ENCODE results near the gene H2BK1.

Gene H2BK1

DNA sequence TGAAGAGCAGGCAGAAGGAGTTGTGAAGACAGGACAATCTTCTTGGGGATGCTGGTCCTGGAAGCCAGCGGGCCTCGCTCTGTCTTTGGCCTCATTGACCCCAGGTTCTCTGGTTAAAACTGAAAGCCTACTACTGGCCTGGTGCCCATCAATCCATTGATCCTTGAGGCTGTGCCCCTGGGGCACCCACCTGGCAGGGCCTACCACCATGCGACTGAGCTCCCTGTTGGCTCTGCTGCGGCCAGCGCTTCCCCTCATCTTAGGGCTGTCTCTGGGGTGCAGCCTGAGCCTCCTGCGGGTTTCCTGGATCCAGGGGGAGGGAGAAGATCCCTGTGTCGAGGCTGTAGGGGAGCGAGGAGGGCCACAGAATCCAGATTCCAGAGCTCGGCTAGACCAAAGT, 23.5 kb upstream of the H2BK1 start:
- Histone ChIP-seq H3K4me3 (ENCODE audit: control insufficient read depth in 1 of 7, extremely low read depth in 1 of 7, insufficient read depth in 4 of 7, low read depth in 2 of 7, low read length in 6 of 7) (peak overlapping the region in 6 of 7 experiments; percentile 92 to 98 (median 96)), H3K9me3 (ENCODE audit: control extremely low read depth in 1 of 5, control insufficient read depth in 4 of 5, insufficient read depth in 2 of 5, low read depth in 1 of 5, low read length in 4 of 5) (no peaks in the 10 kb centered on the region), H3K36me3 (ENCODE audit: control insufficient read depth in 4 of 4, insufficient read depth in 4 of 4, low read length in 3 of 4) (peaks cover 6 to 45% (median 36%) of the 10 kb centered on the region in 4 experiments), H3K27me3 (replicated peaks in 2 of 5; ENCODE audit: control insufficient read depth in 4 of 5, insufficient read depth in 5 of 5, low read length in 4 of 5) (no peaks in the 10 kb centered on the region), H3K27ac (ENCODE audit: insufficient read depth in 1 of 2, low read depth in 1 of 2, low read length in 2 of 2, poor library complexity in 1 of 2, severe bottlenecking in 2 of 2) (peak overlapping the region; percentile 98), H3K4me1 (ENCODE audit: control extremely low read depth in 1 of 4, control insufficient read depth in 4 of 4, insufficient read depth in 4 of 4, low read length in 3 of 4) (peaks cover 8 to 30% (median 25%) of the 10 kb centered on the region in 4 experiments)
- no peak for DNase-seq
- ChIA-PET CTCF (interaction anchor here (1.0 to 5.8 kb wide), 2 partner anchors 12 kb away, joined by 3 to 72 read pairs; partner anchors contain the start of gene SMARCD3), POLR2A (interaction anchor here (1.9 to 3.4 kb wide), 2 partner anchors 10 to 26 kb away, joined by 6 to 15 read pairs; no protein-coding TSS in a partner anchor)
- 57% methylated on average over 8 of the region's 9 CpGs for WGBS (ENCODE audit: insufficient coverage)

- peaks cover 6 to 38% (median 32%) of the 10 kb centered on the region in 4 experiments for H3K36me3 ChIP-seq (ENCODE audit: control insufficient read depth in 4 of 4, insufficient read depth in 4 of 4, low read length in 3 of 4)
- peak overlapping the region; percentile 98 for H3K27ac ChIP-seq (ENCODE audit: insufficient read depth in 1 of 2, low read depth in 1 of 2, low read length in 2 of 2, poor library complexity in 1 of 2, severe bottlenecking in 2 of 2)
- WGBS (ENCODE audit: insufficient coverage), result under 1% methylated on average over 36 of the region's 36 CpGs
- peaks cover 8 to 31% (median 27%) of the 10 kb centered on the region in 4 experiments for H3K4me1 ChIP-seq (ENCODE audit: control extremely low read depth in 1 of 4, control insufficient read depth in 4 of 4, insufficient read depth in 4 of 4, low read length in 3 of 4)
- H3K4me3 ChIP-seq (ENCODE audit: control insufficient read depth in 1 of 7, extremely low read depth in 1 of 7, insufficient read depth in 4 of 7, low read depth in 2 of 7, low read length in 6 of 7), result peak overlapping the region; percentile 92 to 98 (median 97)
- DNase-seq, result peak; percentile 93 to 97 (median 96)
- POLR2A ChIA-PET, result interaction anchor here (1.0 to 3.4 kb wide), 4 partner anchors 11 to 42 kb away, joined by 3 to 15 read pairs (median 5); no protein-coding TSS in a partner anchor
- no peaks in the 10 kb centered on the region for H3K27me3 ChIP-seq (replicated peaks in 2 of 5; ENCODE audit: control insufficient read depth in 4 of 5, insufficient read depth in 5 of 5, low read length in 4 of 5)
- CTCF ChIA-PET, result interaction anchor here (0.8 to 5.8 kb wide), 3 partner anchors 12 to 25 kb away, joined by 3 to 72 read pairs (median 5); partner anchors contain the start of gene SMARCD3
- H3K9me3 ChIP-seq (ENCODE audit: control extremely low read depth in 1 of 5, control insufficient read depth in 4 of 5, insufficient read depth in 2 of 5, low read depth in 1 of 5, low read length in 4 of 5), result no peaks in the 10 kb centered on the region
Observed at GRCh38 chr7:151232917-151233701, 22.8 kb upstream of the H2BK1 start.

- no peaks in the 10 kb centered on the region for H3K9me3 ChIP-seq (ENCODE audit: control extremely low read depth in 1 of 5, control insufficient read depth in 4 of 5, insufficient read depth in 2 of 5, low read depth in 1 of 5, low read length in 4 of 5)
- DNase-seq, result peak; percentile 90 to 95 (median 94)
- ChIA-PET POLR2A (interaction anchor here (1.0 to 3.4 kb wide), 4 partner anchors 11 to 43 kb away, joined by 3 to 15 read pairs (median 5); no protein-coding TSS in a partner anchor), CTCF (interaction anchor here (0.8 to 5.8 kb wide), 3 partner anchors 13 to 24 kb away, joined by 3 to 72 read pairs (median 5); partner anchors contain the start of gene SMARCD3)
- H3K4me3 ChIP-seq (ENCODE audit: control insufficient read depth in 1 of 7, extremely low read depth in 1 of 7, insufficient read depth in 4 of 7, low read depth in 2 of 7, low read length in 6 of 7), result peak within 1 kb of the TSS; percentile 92 to 98 (median 97)
- H3K27me3 ChIP-seq (replicated peaks in 2 of 5; ENCODE audit: control insufficient read depth in 4 of 5, insufficient read depth in 5 of 5, low read length in 4 of 5), result no peaks in the 10 kb centered on the region
- peaks cover 6 to 30% (median 24%) of the 10 kb centered on the region in 4 experiments for H3K36me3 ChIP-seq (ENCODE audit: control insufficient read depth in 4 of 4, insufficient read depth in 4 of 4, low read length in 3 of 4)
- peaks cover 8 to 36% (median 34%) of the 10 kb centered on the region in 4 experiments for H3K4me1 ChIP-seq (ENCODE audit: control extremely low read depth in 1 of 4, control insufficient read depth in 4 of 4, insufficient read depth in 4 of 4, low read length in 3 of 4)
- under 1% methylated on average over 79 of the region's 79 CpGs for WGBS (ENCODE audit: insufficient coverage)
- peak within 1 kb of the TSS; percentile 98 for H3K27ac ChIP-seq (ENCODE audit: insufficient read depth in 1 of 2, low read depth in 1 of 2, low read length in 2 of 2, poor library complexity in 1 of 2, severe bottlenecking in 2 of 2)
Observed at GRCh38 chr7:151232091-151232916, 22.0 kb upstream of the H2BK1 start, which contains the start of gene CHPF2. Gene CHPF2 (plus strand): TSS chr7:151232483. CDS start chr7:151234012, 1,529 bp downstream.

GRCh38 chr7:151231080-151231479, 20.8 kb upstream of the H2BK1 start:
- ChIA-PET CTCF (no interaction called here), POLR2A (no interaction called here)
- no peaks in the 10 kb centered on the region for H3K9me3 ChIP-seq (ENCODE audit: control extremely low read depth in 1 of 5, control insufficient read depth in 4 of 5, insufficient read depth in 2 of 5, low read depth in 1 of 5, low read length in 4 of 5)
- H3K27ac ChIP-seq (ENCODE audit: insufficient read depth in 1 of 2, low read depth in 1 of 2, low read length in 2 of 2, poor library complexity in 1 of 2, severe bottlenecking in 2 of 2), result no peak overlapping the region
- no peaks in the 10 kb centered on the region for H3K27me3 ChIP-seq (replicated peaks in 2 of 5; ENCODE audit: control insufficient read depth in 4 of 5, insufficient read depth in 5 of 5, low read length in 4 of 5)
- no peak for DNase-seq
- WGBS (ENCODE audit: insufficient coverage), result 100% methylated on average over 1 of the region's 1 CpG
- no peak overlapping the region for H3K4me3 ChIP-seq (ENCODE audit: control insufficient read depth in 1 of 7, extremely low read depth in 1 of 7, insufficient read depth in 4 of 7, low read depth in 2 of 7, low read length in 6 of 7)
- H3K36me3 ChIP-seq (ENCODE audit: control insufficient read depth in 4 of 4, insufficient read depth in 4 of 4, low read length in 3 of 4), result peaks cover 4 to 18% (median 12%) of the 10 kb centered on the region in 4 experiments
- H3K4me1 ChIP-seq (ENCODE audit: control extremely low read depth in 1 of 4, control insufficient read depth in 4 of 4, insufficient read depth in 4 of 4, low read length in 3 of 4), result peaks cover 13 to 43% (median 40%) of the 10 kb centered on the region in 4 experiments

GRCh38 chr7:151229249-151229648, 19.0 kb upstream of the H2BK1 start:
- Histone ChIP-seq H3K36me3 (ENCODE audit: control insufficient read depth in 4 of 4, insufficient read depth in 4 of 4, low read length in 3 of 4) (peaks cover 0 to 14% (median 11%) of the 10 kb centered on the region in 4 experiments), H3K4me3 (ENCODE audit: control insufficient read depth in 1 of 7, extremely low read depth in 1 of 7, insufficient read depth in 4 of 7, low read depth in 2 of 7, low read length in 6 of 7) (no peak overlapping the region), H3K27ac (ENCODE audit: insufficient read depth in 1 of 2, low read depth in 1 of 2, low read length in 2 of 2, poor library complexity in 1 of 2, severe bottlenecking in 2 of 2) (no peak overlapping the region), H3K4me1 (ENCODE audit: control extremely low read depth in 1 of 4, control insufficient read depth in 4 of 4, insufficient read depth in 4 of 4, low read length in 3 of 4) (peaks cover 19 to 43% (median 36%) of the 10 kb centered on the region in 4 experiments), H3K27me3 (replicated peaks in 2 of 5; ENCODE audit: control insufficient read depth in 4 of 5, insufficient read depth in 5 of 5, low read length in 4 of 5) (no peaks in the 10 kb centered on the region), H3K9me3 (ENCODE audit: control extremely low read depth in 1 of 5, control insufficient read depth in 4 of 5, insufficient read depth in 2 of 5, low read depth in 1 of 5, low read length in 4 of 5) (no peaks in the 10 kb centered on the region)
- ChIA-PET POLR2A (no interaction called here), CTCF (interaction anchor here (1.2 to 2.0 kb wide), 3 partner anchors 8 to 24 kb away, joined by 3 to 8 read pairs (median 3); no protein-coding TSS in a partner anchor)
- 98% methylated on average over 8 of the region's 10 CpGs for WGBS (ENCODE audit: insufficient coverage)
- no peak for DNase-seq

DNA sequence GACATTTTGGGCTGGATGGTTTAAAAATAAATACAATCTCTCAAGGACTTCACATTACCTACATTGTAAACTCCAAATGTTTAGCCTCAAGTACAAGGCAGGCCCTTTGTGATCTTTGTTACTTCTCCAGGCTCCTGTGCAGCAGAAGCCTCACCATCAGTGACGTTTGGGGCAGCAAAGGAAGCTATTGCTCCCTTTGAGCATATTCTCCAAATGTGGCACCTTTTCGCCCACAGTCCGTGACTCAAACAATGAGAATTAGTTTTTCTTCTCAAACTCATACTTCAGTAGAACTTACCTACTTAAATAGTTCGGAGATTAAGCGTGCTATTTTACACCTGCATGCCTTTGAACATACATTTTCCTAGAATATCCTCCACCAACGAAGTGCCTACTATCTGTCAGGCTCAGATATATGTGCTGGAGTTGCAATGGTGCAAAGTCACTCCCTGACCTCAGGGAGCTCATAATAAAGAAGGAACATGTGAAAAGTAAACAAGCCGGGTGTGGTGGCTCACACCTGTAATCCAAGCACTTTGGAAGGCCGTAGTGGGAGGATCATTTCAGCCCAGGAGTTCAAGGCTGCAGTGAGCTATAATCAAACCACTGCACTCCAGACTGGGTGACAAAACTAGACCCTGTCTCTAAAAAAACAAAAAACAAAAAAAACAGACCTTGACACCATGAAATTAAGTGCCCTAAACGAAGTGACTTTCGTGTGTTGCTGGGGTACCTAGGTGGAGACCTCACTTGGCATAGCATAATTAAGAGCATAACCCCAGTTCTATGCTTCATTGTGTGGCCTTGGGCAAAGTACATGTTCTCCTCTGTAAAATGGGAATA, 18.0 kb upstream of the H2BK1 start:
- H3K36me3 ChIP-seq (ENCODE audit: control insufficient read depth in 4 of 4, insufficient read depth in 4 of 4, low read length in 3 of 4), result peaks cover 2 to 22% (median 20%) of the 10 kb centered on the region in 4 experiments
- H3K9me3 ChIP-seq (ENCODE audit: control extremely low read depth in 1 of 5, control insufficient read depth in 4 of 5, insufficient read depth in 2 of 5, low read depth in 1 of 5, low read length in 4 of 5), result no peaks in the 10 kb centered on the region
- H3K4me1 ChIP-seq (ENCODE audit: control extremely low read depth in 1 of 4, control insufficient read depth in 4 of 4, insufficient read depth in 4 of 4, low read length in 3 of 4), result peaks cover 15 to 33% (median 26%) of the 10 kb centered on the region in 4 experiments
- POLR2A ChIA-PET, result no interaction called here
- H3K27me3 ChIP-seq (replicated peaks in 2 of 5; ENCODE audit: control insufficient read depth in 4 of 5, insufficient read depth in 5 of 5, low read length in 4 of 5), result no peaks in the 10 kb centered on the region
- 89% methylated on average over 7 of the region's 10 CpGs for WGBS (ENCODE audit: insufficient coverage)
- CTCF ChIA-PET, result interaction anchor here (1.2 to 2.0 kb wide), 6 partner anchors 9 to 24 kb away, joined by 3 to 8 read pairs (median 5); no protein-coding TSS in a partner anchor
- peak overlapping the region in 6 of 7 experiments; percentile 88 to 98 (median 92) for H3K4me3 ChIP-seq (ENCODE audit: control insufficient read depth in 1 of 7, extremely low read depth in 1 of 7, insufficient read depth in 4 of 7, low read depth in 2 of 7, low read length in 6 of 7)
- DNase-seq, result no peak
- H3K27ac ChIP-seq (ENCODE audit: insufficient read depth in 1 of 2, low read depth in 1 of 2, low read length in 2 of 2, poor library complexity in 1 of 2, severe bottlenecking in 2 of 2), result peak overlapping the region; percentile 20 to 79

All from common myeloid progenitor, CD34-positive (primary cell).